ENCODE measurements around the gene ATP6V0E2. TPM values are rescaled to one million over a fixed set of nuclear protein-coding genes. Genes with fewer than 3 reads are reported as not detected.

Gene ATP6V0E2
- total and polyA plus RNA-seq, 2 experiments from 2014 or later, result 11.6 to 25.6 TPM

DNA sequence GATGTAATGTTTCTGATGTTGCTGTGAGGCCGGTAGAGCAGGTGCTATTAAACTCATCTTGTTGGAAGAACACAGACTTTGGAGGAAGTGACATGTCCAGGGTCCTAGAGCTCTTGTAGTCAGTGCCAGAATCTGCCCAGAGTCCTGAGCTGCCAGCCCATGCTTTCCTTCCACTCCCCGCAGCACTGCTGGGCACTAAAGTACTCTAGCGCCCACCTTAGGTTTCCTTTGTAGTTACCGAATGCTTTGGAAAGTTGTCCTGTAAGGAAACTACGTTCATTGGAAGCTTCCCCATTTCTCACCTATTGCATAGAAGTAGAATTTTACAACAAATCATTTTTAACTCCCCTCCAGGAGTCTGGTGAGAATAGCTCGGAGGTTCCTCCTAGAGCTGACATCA, 24.6 kb upstream of the ATP6V0E2 start:
- TF ChIP-seq, protein P1, sequence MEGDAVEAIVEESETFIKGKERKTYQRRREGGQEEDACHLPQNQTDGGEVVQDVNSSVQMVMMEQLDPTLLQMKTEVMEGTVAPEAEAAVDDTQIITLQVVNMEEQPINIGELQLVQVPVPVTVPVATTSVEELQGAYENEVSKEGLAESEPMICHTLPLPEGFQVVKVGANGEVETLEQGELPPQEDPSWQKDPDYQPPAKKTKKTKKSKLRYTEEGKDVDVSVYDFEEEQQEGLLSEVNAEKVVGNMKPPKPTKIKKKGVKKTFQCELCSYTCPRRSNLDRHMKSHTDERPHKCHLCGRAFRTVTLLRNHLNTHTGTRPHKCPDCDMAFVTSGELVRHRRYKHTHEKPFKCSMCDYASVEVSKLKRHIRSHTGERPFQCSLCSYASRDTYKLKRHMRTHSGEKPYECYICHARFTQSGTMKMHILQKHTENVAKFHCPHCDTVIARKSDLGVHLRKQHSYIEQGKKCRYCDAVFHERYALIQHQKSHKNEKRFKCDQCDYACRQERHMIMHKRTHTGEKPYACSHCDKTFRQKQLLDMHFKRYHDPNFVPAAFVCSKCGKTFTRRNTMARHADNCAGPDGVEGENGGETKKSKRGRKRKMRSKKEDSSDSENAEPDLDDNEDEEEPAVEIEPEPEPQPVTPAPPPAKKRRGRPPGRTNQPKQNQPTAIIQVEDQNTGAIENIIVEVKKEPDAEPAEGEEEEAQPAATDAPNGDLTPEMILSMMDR (IDR thresholded peaks at IDR 0.05; ENCODE audit: poor library complexity), result no peak
- TF ChIP-seq EZH2phosphoT487 (IDR thresholded peaks at IDR 0.05; ENCODE audit: low read depth, severe bottlenecking, unreplicated experiment), result no peak
- TF ChIP-seq EZH2 (IDR thresholded peaks at IDR 0.05; ENCODE audit: borderline replicate concordance), result no peak
- Histone ChIP-seq H3K79me2 (no peaks in the 10 kb centered on the region), H3K4me2 (no peak overlapping the region), H4K20me1 (ENCODE audit: insufficient read depth, poor library complexity, severe bottlenecking) (no peaks in the 10 kb centered on the region), H3K27me3 (no peaks in the 10 kb centered on the region), H3K9me2 (replicated peaks; ENCODE audit: insufficient read depth) (no peaks in the 10 kb centered on the region), H3K9me3 (ENCODE audit: low read depth) (no peaks in the 10 kb centered on the region), H3K36me3 (replicated peaks; ENCODE audit: insufficient read depth, low read depth) (no peaks in the 10 kb centered on the region), H3K4me1 (ENCODE audit: insufficient read depth) (peaks cover 3% of the 10 kb centered on the region), H3K27ac (no peak overlapping the region), H3K4me3 (no peak overlapping the region), H2AFZ (no peak overlapping the region)
- WGBS (ENCODE audit: low lambda C conversion rate, missing lambda C conversion rate), result 86% methylated on average over 6 of the region's 6 CpGs
- no peak for DNase-seq (ENCODE audit: low spot score)

DNA sequence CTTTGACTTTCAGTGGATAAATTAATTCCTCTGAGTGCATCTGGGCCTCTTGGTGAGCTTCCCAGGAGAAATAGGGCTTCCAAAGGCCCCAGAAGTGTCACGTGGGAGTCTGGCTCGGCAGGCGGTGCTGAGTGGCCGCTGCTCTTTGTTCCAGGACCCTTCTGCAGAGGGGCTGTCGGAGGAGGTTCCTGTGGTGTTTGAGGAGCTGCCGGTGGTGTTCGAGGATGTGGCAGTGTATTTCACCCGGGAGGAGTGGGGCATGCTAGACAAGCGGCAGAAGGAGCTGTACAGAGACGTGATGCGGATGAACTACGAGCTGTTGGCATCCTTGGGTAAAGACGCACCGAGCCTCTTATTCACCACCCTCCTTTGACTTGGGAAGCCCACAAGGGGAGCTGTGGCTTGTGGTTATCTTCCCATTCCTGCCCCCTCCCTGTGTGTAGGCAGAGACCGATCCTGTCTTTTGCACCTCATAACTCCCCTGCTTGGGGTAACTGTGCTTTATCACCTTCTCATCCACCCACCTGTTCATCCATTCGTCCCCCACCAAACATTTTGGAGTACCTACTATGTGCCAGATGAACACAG, 23.7 kb upstream of the ATP6V0E2 start:
- no peak overlapping the region for H3K4me2 ChIP-seq
- H3K27me3 ChIP-seq, result no peaks in the 10 kb centered on the region
- peaks cover 12% of the 10 kb centered on the region for H3K4me1 ChIP-seq (ENCODE audit: insufficient read depth)
- no peak for TF ChIP-seq EZH2phosphoT487 (IDR thresholded peaks at IDR 0.05; ENCODE audit: low read depth, severe bottlenecking, unreplicated experiment)
- TF ChIP-seq EZH2 (IDR thresholded peaks at IDR 0.05; ENCODE audit: borderline replicate concordance), result no peak
- TF ChIP-seq, protein P1 (IDR thresholded peaks at IDR 0.05; ENCODE audit: poor library complexity), result no peak
- H3K4me3 ChIP-seq, result no peak overlapping the region
- DNase-seq (ENCODE audit: low spot score), result no peak
- H4K20me1 ChIP-seq (ENCODE audit: insufficient read depth, poor library complexity, severe bottlenecking), result no peaks in the 10 kb centered on the region
- WGBS (ENCODE audit: low lambda C conversion rate, missing lambda C conversion rate), result 92% methylated on average over 16 of the region's 16 CpGs
- no peak overlapping the region for H2AFZ ChIP-seq
- H3K27ac ChIP-seq, result no peak overlapping the region
- no peaks in the 10 kb centered on the region for H3K79me2 ChIP-seq
- no peaks in the 10 kb centered on the region for H3K36me3 ChIP-seq (replicated peaks; ENCODE audit: insufficient read depth, low read depth)
- H3K9me2 ChIP-seq (replicated peaks; ENCODE audit: insufficient read depth), result no peaks in the 10 kb centered on the region
- no peaks in the 10 kb centered on the region for H3K9me3 ChIP-seq (ENCODE audit: low read depth)

DNA sequence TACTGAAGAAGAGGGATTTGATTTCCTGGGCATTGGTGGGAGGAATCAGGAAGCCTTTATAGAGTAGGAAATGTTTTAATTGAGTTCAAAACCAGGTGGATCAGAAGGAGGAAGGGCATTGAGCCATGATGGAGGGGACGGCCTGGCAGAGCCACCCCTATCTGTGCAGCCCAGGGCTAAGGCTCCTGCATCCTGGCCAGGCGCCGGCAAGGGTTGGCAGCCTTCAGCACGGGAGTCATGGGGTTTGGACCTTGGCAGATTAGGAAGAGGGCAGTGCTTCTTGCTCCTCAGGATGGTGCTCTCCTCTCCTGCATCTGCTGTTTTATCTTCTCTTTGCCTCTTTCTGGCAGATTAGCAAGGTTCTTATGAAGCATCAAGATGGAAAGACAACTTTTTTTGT, 23.1 kb upstream of the ATP6V0E2 start:
- no peaks in the 10 kb centered on the region for H4K20me1 ChIP-seq (ENCODE audit: insufficient read depth, poor library complexity, severe bottlenecking)
- H3K27ac ChIP-seq, result no peak overlapping the region
- no peaks in the 10 kb centered on the region for H3K79me2 ChIP-seq
- H2AFZ ChIP-seq, result no peak overlapping the region
- H3K4me1 ChIP-seq (ENCODE audit: insufficient read depth), result peaks cover 14% of the 10 kb centered on the region
- no peaks in the 10 kb centered on the region for H3K27me3 ChIP-seq
- no peak for DNase-seq (ENCODE audit: low spot score)
- H3K36me3 ChIP-seq (replicated peaks; ENCODE audit: insufficient read depth, low read depth), result no peaks in the 10 kb centered on the region
- WGBS (ENCODE audit: low lambda C conversion rate, missing lambda C conversion rate), result 69% methylated on average over 4 of the region's 4 CpGs
- no peaks in the 10 kb centered on the region for H3K9me2 ChIP-seq (replicated peaks; ENCODE audit: insufficient read depth)
- H3K4me3 ChIP-seq, result no peak overlapping the region
- TF ChIP-seq, protein P1 (IDR thresholded peaks at IDR 0.05; ENCODE audit: poor library complexity), result no peak
- TF ChIP-seq EZH2 (IDR thresholded peaks at IDR 0.05; ENCODE audit: borderline replicate concordance) (no peak), EZH2phosphoT487 (IDR thresholded peaks at IDR 0.05; ENCODE audit: low read depth, severe bottlenecking, unreplicated experiment) (no peak)
- no peaks in the 10 kb centered on the region for H3K9me3 ChIP-seq (ENCODE audit: low read depth)
- no peak overlapping the region for H3K4me2 ChIP-seq

Measured in hepatocyte (in vitro differentiated cells).